D341Med (cell line): ENCODE results near the gene DICER1.
"Not testable (repeated sequence)": the region's sequence is repeated elsewhere in the genome, so short reads cannot be mapped to it uniquely, and the experiment has no call there.

Source experiments
- DNase-seq: peaks from one replicate; pipeline ENCODE4 v3.0.0; 2012; ENCODE audit warnings: low spot score

DICER1 gene

GRCh38 chr14:95150910-95151309, 6.4 kb downstream of the DICER1 start:
- no peak for DNase-seq

- DNase-seq, result no peak
Measured at GRCh38 chr14:95149441-95149840, 7.9 kb downstream of the DICER1 start.

- no peak for DNase-seq
Measured at GRCh38 chr14:95147597-95147996, 9.7 kb downstream of the DICER1 start.

- DNase-seq, result no peak
Measured at GRCh38 chr14:95146079-95146771, 11.1 kb downstream of the DICER1 start.

GRCh38 chr14:95144849-95145248, 12.5 kb downstream of the DICER1 start:
- no peak for DNase-seq

- no peak for DNase-seq
Measured at GRCh38 chr14:95143808-95144620, 13.3 kb downstream of the DICER1 start.

GRCh38 chr14:95142208-95142607, 15.1 kb downstream of the DICER1 start:
- DNase-seq, result no peak

GRCh38 chr14:95141684-95142083, 15.6 kb downstream of the DICER1 start:
- DNase-seq, result no peak

GRCh38 chr14:95140060-95140858, 17.1 kb downstream of the DICER1 start:
- DNase-seq, result no peak

GRCh38 chr14:95138876-95139275, 18.5 kb downstream of the DICER1 start:
- DNase-seq, result no peak

GRCh38 chr14:95138455-95138854, 18.9 kb downstream of the DICER1 start:
- DNase-seq, result not testable (repeated sequence)

- no peak for DNase-seq
Measured at GRCh38 chr14:95137804-95138167, 19.5 kb downstream of the DICER1 start.

GRCh38 chr14:95137164-95137803, 20.0 kb downstream of the DICER1 start:
- no peak for DNase-seq

- no peak for DNase-seq
Measured at GRCh38 chr14:95136631-95137030, 20.7 kb downstream of the DICER1 start.

- no peak for DNase-seq
Measured at GRCh38 chr14:95134304-95134933, 22.9 kb downstream of the DICER1 start.

- DNase-seq, result no peak
Measured at GRCh38 chr14:95133282-95133681, 24.0 kb downstream of the DICER1 start.

- no peak for DNase-seq
Measured at GRCh38 chr14:95132760-95133159, 24.6 kb downstream of the DICER1 start.

- DNase-seq, result no peak
Measured at GRCh38 chr14:95130549-95130948, 26.8 kb downstream of the DICER1 start.

- DNase-seq, result no peak
Measured at GRCh38 chr14:95128140-95128539, 29.2 kb downstream of the DICER1 start.

- DNase-seq, result no peak
Measured at GRCh38 chr14:95127531-95127911, 29.8 kb downstream of the DICER1 start.

GRCh38 chr14:95126906-95127530, 30.3 kb downstream of the DICER1 start:
- DNase-seq, result no peak
